KBM-7 (cell line): Measurements from ENCODE around the gene ISLR.
A peak's percentile ranks its signal among the peaks of the same experiment; 100 is the strongest.

ENCODE experiments used
- DNase-seq: peaks from one replicate; pipeline ENCODE4 v3.0.0-alpha.2; 2015
- in situ Hi-C: fragments of 300-500 bp; cut with MboI; formaldehyde crosslinking; loops from 2 replicates; pipeline ENCODE4 v1.14.3; 2020; ENCODE audit warnings: low sequenced_read_pairs, low pct_unique_long_range_greater_than_20kb, mixed read lengths

Gene ISLR

GRCh38 chr15:74173380-74174218, at the start of gene ISLR:
TSS of gene ISLR (plus strand) at chr15:74173710. CDS start at chr15:74174859, 1,149 bp downstream.
- peak; percentile 30 for DNase-seq
- in situ Hi-C loops = no loop called here

- no peak for DNase-seq
Observed at GRCh38 chr15:74124196-74124595, 49.3 kb upstream of the ISLR start.

GRCh38 chr15:74124759-74125158, 48.8 kb upstream of the ISLR start:
- no peak for DNase-seq
- in situ Hi-C loops = loop anchor here (25.0 kb wide), 3 partner anchors 188 to 1437 kb away; partner anchors contain the start of genes BBS4 and HIGD2B

More at GRCh38 chr15:74124196-74124595, 49.3 kb upstream of the ISLR start:
- in situ Hi-C loops = loop anchor here (25.0 kb wide), 1 partner anchor 862 kb away; no protein-coding TSS in a partner anchor

- in situ Hi-C loops = loop anchor here (25.0 kb wide), 2 partner anchors 185 to 1440 kb away; partner anchors contain the start of genes BBS4 and HIGD2B
- DNase-seq = peak; percentile 98
Observed at GRCh38 chr15:74127255-74127953, 46.1 kb upstream of the ISLR start.

GRCh38 chr15:74127954-74128784, 45.3 kb upstream of the ISLR start:
- in situ Hi-C loops = loop anchor here (25.0 kb wide), 2 partner anchors 184 to 1441 kb away; partner anchors contain the start of genes BBS4 and HIGD2B
- no peak for DNase-seq

GRCh38 chr15:74128785-74129585, 44.5 kb upstream of the ISLR start:
- no peak for DNase-seq
- in situ Hi-C loops = loop anchor here (25.0 kb wide), 2 partner anchors 183 to 1442 kb away; partner anchors contain the start of genes BBS4 and HIGD2B

- no peak for DNase-seq
- in situ Hi-C loops = loop anchor here (25.0 kb wide), 2 partner anchors 183 to 1442 kb away; partner anchors contain the start of genes BBS4 and HIGD2B
Observed at GRCh38 chr15:74129586-74130154, 43.8 kb upstream of the ISLR start.

- in situ Hi-C loops = loop anchor here (25.0 kb wide), 2 partner anchors 182 to 1443 kb away; partner anchors contain the start of genes BBS4 and HIGD2B
- no peak for DNase-seq
Observed at GRCh38 chr15:74130155-74130848, 43.2 kb upstream of the ISLR start, which contains the start of gene ISLR2. TSS of gene ISLR2 (plus strand) at chr15:74130586. CDS start at chr15:74132755, 2,169 bp downstream.

- in situ Hi-C loops = loop anchor here (25.0 kb wide), 2 partner anchors 181 to 1444 kb away; partner anchors contain the start of genes BBS4 and HIGD2B
- no peak for DNase-seq
Observed at GRCh38 chr15:74130849-74131627, 42.5 kb upstream of the ISLR start.

GRCh38 chr15:74131628-74132413, 41.7 kb upstream of the ISLR start:
- in situ Hi-C loops = loop anchor here (25.0 kb wide), 2 partner anchors 180 to 1445 kb away; partner anchors contain the start of genes BBS4 and HIGD2B
- no peak for DNase-seq

GRCh38 chr15:74132681-74133651, 40.5 kb upstream of the ISLR start:
- in situ Hi-C loops = loop anchor here (25.0 kb wide), 2 partner anchors 179 to 1446 kb away; partner anchors contain the start of genes BBS4 and HIGD2B
- no peak for DNase-seq

GRCh38 chr15:74133694-74134386, 39.7 kb upstream of the ISLR start:
- in situ Hi-C loops = loop anchor here (25.0 kb wide), 2 partner anchors 178 to 1447 kb away; partner anchors contain the start of genes BBS4 and HIGD2B
- DNase-seq = no peak

GRCh38 chr15:74134387-74135027, 39.0 kb upstream of the ISLR start:
- in situ Hi-C loops = loop anchor here (25.0 kb wide), 2 partner anchors 178 to 1447 kb away; partner anchors contain the start of genes BBS4 and HIGD2B
- peak; percentile 40 for DNase-seq
